22Rv1 (cell line): Measurements from ENCODE around the gene PTCD1.

Experiments used
- CTCF ChIP-seq: fragments of 450-650 bp; IDR thresholded peaks from 2 replicates; pipeline ENCODE4 v1.5.1; 2017; ENCODE audit warnings: mild to moderate bottlenecking
- ZFX ChIP-seq: fragments of 450-650 bp; IDR thresholded peaks from 2 replicates; pipeline ENCODE4 v1.6.1; 2017; ENCODE audit warnings: antibody characterized with exemption, borderline replicate concordance

GRCh38 chr7:99473315-99473596 lies 34.7 kb upstream of the PTCD1 start:
- TF ChIP-seq CTCF (no peak), ZFX (no peak)
